HepG2 (cell line): ENCODE results near the gene GTF2E1. TPM values are rescaled to one million over a fixed set of nuclear protein-coding genes. Genes with fewer than 3 reads are reported as not detected.
A peak's percentile ranks its signal among the peaks of the same experiment; 100 is the strongest.

ENCODE experiments used
- ARID2 ChIP-seq: sonication (generic); formaldehyde crosslinking; IDR thresholded peaks from 2 replicates; pipeline ENCODE4 v1.8.1; 2022; ENCODE audit warnings: mild to moderate bottlenecking, missing genetic modification reagents, borderline replicate concordance
- FOXC1 ChIP-seq: sonication (generic); formaldehyde crosslinking; IDR thresholded peaks from 2 replicates; pipeline ENCODE4 v1.8.0; 2022; ENCODE audit warnings: mild to moderate bottlenecking, missing genetic modification reagents, borderline replicate concordance
- HHEX ChIP-seq: IDR thresholded peaks from 2 replicates; pipeline ENCODE4 v1.6.1; 2016; ENCODE audit warnings: control low read depth
- HIC2 ChIP-seq: sonication (generic); formaldehyde crosslinking; IDR thresholded peaks from 2 replicates; pipeline ENCODE4 v1.9.0; 2022; ENCODE audit warnings: low read depth, missing genetic modification reagents
- HNF1A ChIP-seq, 2 experiments: sonication (generic) in 1 of 2; formaldehyde crosslinking in 1 of 2; IDR thresholded peaks; 2 replicates each; pipeline versions ENCODE4 v1.4.0 to v1.6.1; 2016 to 2020; ENCODE audit warnings: borderline replicate concordance in 1 of 2, low read depth in 1 of 2, mild to moderate bottlenecking in 1 of 2, missing genetic modification reagents in 1 of 2
- HOXA3 ChIP-seq: sonication (generic); formaldehyde crosslinking; IDR thresholded peaks from 2 replicates; pipeline ENCODE4 v1.5.0; 2020; ENCODE audit warnings: missing genetic modification reagents
- MTF1 ChIP-seq: sonication (generic); formaldehyde crosslinking; IDR thresholded peaks from 2 replicates; pipeline ENCODE4 v1.5.0; 2020; ENCODE audit warnings: missing genetic modification reagents
- NFE2 ChIP-seq: sonication (generic); formaldehyde crosslinking; IDR thresholded peaks from 2 replicates; pipeline ENCODE4 v1.4.0; 2020; ENCODE audit warnings: missing genetic modification reagents
- NR2F6 ChIP-seq, 2 experiments: IDR thresholded peaks; 2 replicates each; pipeline ENCODE4 v1.6.1; 2016; ENCODE audit warnings: antibody characterized with exemption in 1 of 2, mild to moderate bottlenecking in 1 of 2
- PRDM15 ChIP-seq: sonication (generic); formaldehyde crosslinking; IDR thresholded peaks from 2 replicates; pipeline ENCODE4 v1.4.0; 2020; ENCODE audit warnings: missing genetic modification reagents
- RARA ChIP-seq: IDR thresholded peaks from 2 replicates; pipeline ENCODE4 v1.6.1; 2016; ENCODE audit warnings: missing genetic modification reagents, missing compliant biosample characterization
- SALL2 ChIP-seq: sonication (generic); formaldehyde crosslinking; IDR thresholded peaks from 2 replicates; pipeline ENCODE4 v1.8.1; 2023; ENCODE audit warnings: mild to moderate bottlenecking, missing genetic modification reagents, inconsistent platforms
- SATB2 ChIP-seq: sonication (generic); formaldehyde crosslinking; IDR thresholded peaks from 2 replicates; pipeline ENCODE4 v1.5.0; 2020; ENCODE audit warnings: missing genetic modification reagents
- SOX13 ChIP-seq, 3 experiments: fragments of 450-650 bp in 1 of 3; sonication (generic) in 1 of 3; formaldehyde crosslinking in 1 of 3; IDR thresholded peaks in 2 of 3; conservative IDR thresholded peaks in 1 of 3; 2 replicates each; pipeline versions ENCODE4 v1.5.0 to v1.6.1; 2016 to 2020; ENCODE audit warnings: antibody characterized with exemption in 1 of 3, mild to moderate bottlenecking in 1 of 3, missing compliant biosample characterization in 1 of 3, missing genetic modification reagents in 1 of 3, moderate library complexity in 1 of 3
- TSC22D2 ChIP-seq: sonication (generic); formaldehyde crosslinking; IDR thresholded peaks from 2 replicates; pipeline ENCODE4 v1.5.1; 2020; ENCODE audit warnings: missing genetic modification reagents, mild to moderate bottlenecking, borderline replicate concordance
- ZMYM4 ChIP-seq: sonication (generic); formaldehyde crosslinking; IDR thresholded peaks from 2 replicates; pipeline ENCODE4 v1.8.1; 2023; ENCODE audit warnings: mild to moderate bottlenecking, missing genetic modification reagents
- ZNF180 ChIP-seq: sonication (generic); formaldehyde crosslinking; IDR thresholded peaks from 2 replicates; pipeline ENCODE4 v1.4.0; 2020; ENCODE audit warnings: low read depth, missing genetic modification reagents, borderline replicate concordance
- ZNF225 ChIP-seq: sonication (generic); formaldehyde crosslinking; IDR thresholded peaks from 2 replicates; pipeline ENCODE4 v1.4.0; 2020; ENCODE audit warnings: mild to moderate bottlenecking, missing genetic modification reagents
- ZNF720 ChIP-seq: sonication (generic); formaldehyde crosslinking; IDR thresholded peaks from 2 replicates; pipeline ENCODE4 v1.4.0; 2020; ENCODE audit warnings: missing genetic modification reagents
- ZNF775 ChIP-seq: sonication (generic); formaldehyde crosslinking; IDR thresholded peaks from 2 replicates; pipeline ENCODE4 v1.4.0; 2020; ENCODE audit warnings: missing genetic modification reagents, mild to moderate bottlenecking, moderate library complexity, borderline replicate concordance
- ZNF781 ChIP-seq: sonication (generic); formaldehyde crosslinking; IDR thresholded peaks from 2 replicates; pipeline ENCODE4 v1.5.1; 2020; ENCODE audit warnings: borderline replicate concordance, mild to moderate bottlenecking, missing genetic modification reagents; ENCODE audit errors: not compliant biosample characterization
- polyA plus RNA-seq, 8 experiments: library from polyadenylated mRNA; depleted of rRNA in 3 of 8; stranded (reverse) in 7 of 8; unstranded in 1 of 8; fragments of >200 nt; fragmentation: Illumina TruSeq in 4 of 8; extraction: Trizol in 4 of 8; gene quantifications; 2 replicates each; pipeline versions ENCODE4 v1.2.1 to v1.2.3, GENCODE V29; 2011 to 2016; ENCODE audit warnings: low read depth in 4 of 8, missing spikeins in 1 of 8, mixed read lengths in 1 of 8; ENCODE audit not compliant: insufficient read depth in 1 of 8
- total RNA-seq, 5 experiments: library from RNA; depleted of rRNA; stranded (reverse); fragments of >200 nt; fragmentation: Illumina TruSeq; extraction: Trizol; gene quantifications; 2 replicates each; pipeline ENCODE4 v1.2.3, GENCODE V29; 2016; ENCODE audit warnings: low read depth in 1 of 5

GTF2E1 gene
- total and polyA plus RNA-seq, 2 of the 13 experiments (the other 11 are each of a cell fraction or from before 2014, with no cell fraction given) = 7.7 to 21.5 TPM

GRCh38 chr3:120795959-120796358, 53.4 kb downstream of the GTF2E1 start (continued):
- TF ChIP-seq PRDM15 (CRISPR knock-in tag) (no peak), ZNF180 (no peak), NFE2 (CRISPR knock-in tag) (no peak), NR2F6 (IDR thresholded peaks at IDR 0.05) (peak; percentile 87), NR2F6 (CRISPR knock-in tag; IDR thresholded peaks at IDR 0.05) (peak; percentile 68), MTF1 (no peak), SOX13 (IDR thresholded peaks at IDR 0.05) (no peak), SOX13 (CRISPR knock-in tag; conservative IDR thresholded peaks at IDR 0.05 in 1 of 2, IDR thresholded peaks at IDR 0.05 in 1 of 2) (peak in 1 of 2 experiments; percentile 71; a peak in 2 of 4 replicates), TSC22D2 (CRISPR knock-in tag) (no peak), ZNF720 (CRISPR knock-in tag) (no peak), FOXC1 (no peak), SATB2 (CRISPR knock-in tag) (no peak), RARA (CRISPR knock-in tag) (peak; percentile 44), ZNF781 (CRISPR knock-in tag) (no peak), HIC2 (CRISPR knock-in tag) (no peak), HHEX (peak; percentile 78), HOXA3 (CRISPR knock-in tag) (no peak), SALL2 (CRISPR knock-in tag) (no peak), ZNF775 (CRISPR knock-in tag) (no peak), ARID2 (CRISPR knock-in tag) (no peak), HNF1A (IDR thresholded peaks at IDR 0.05; ENCODE audit: low read depth) (no peak), HNF1A (CRISPR knock-in tag; IDR thresholded peaks at IDR 0.05; ENCODE audit: borderline replicate concordance) (no peak; the same call in 1 of the 2 replicates), ZMYM4 (CRISPR knock-in tag) (no peak), ZNF225 (CRISPR knock-in tag) (no peak)
